Astrocyte of the spinal cord (primary cell): ENCODE data around the gene ZNRF1.

Experiments
- DNase-seq: peaks from one replicate; pipeline ENCODE4 v3.0.0; 2011; ENCODE audit warnings: low read depth, low spot score
- H3K4me3 ChIP-seq: 2 replicates; pipeline ENCODE4 v1.5.1; 2011; ENCODE audit warnings: low read depth, mild to moderate bottlenecking, low read length, moderate library complexity
- CTCF ChIP-seq: IDR thresholded peaks from 2 replicates; pipeline ENCODE4 v1.5.1; 2012; ENCODE audit warnings: low read depth, mild to moderate bottlenecking, low read length, inconsistent platforms
- in situ Hi-C: cut with HindIII; loops from 2 replicates; pipeline ENCODE4 v1.10.0; 2017; ENCODE audit warnings: low sequenced_read_pairs

ZNRF1 gene

GRCh38 chr16:75017670-75018525 is 19.1 kb downstream of the ZNRF1 start:
- no peak overlapping the region for H3K4me3 ChIP-seq
- in situ Hi-C loops = no loop called here
- no peak for TF ChIP-seq CTCF
- DNase-seq = no peak

GRCh38 chr16:75019007-75019406 is 20.2 kb downstream of the ZNRF1 start:
- no peak for DNase-seq
- in situ Hi-C loops = no loop called here
- no peak overlapping the region for H3K4me3 ChIP-seq
- TF ChIP-seq CTCF = no peak

- in situ Hi-C loops = no loop called here
- no peak for DNase-seq
- no peak for TF ChIP-seq CTCF
- H3K4me3 ChIP-seq = no peak overlapping the region
Measured at GRCh38 chr16:75019586-75019985, 20.8 kb downstream of the ZNRF1 start.

- no peak for DNase-seq
- no peak overlapping the region for H3K4me3 ChIP-seq
- TF ChIP-seq CTCF = no peak
- in situ Hi-C loops = no loop called here
Measured at GRCh38 chr16:75021410-75021809, 22.6 kb downstream of the ZNRF1 start.

- DNase-seq = no peak
- TF ChIP-seq CTCF = no peak
- in situ Hi-C loops = no loop called here
- no peak overlapping the region for H3K4me3 ChIP-seq
Measured at GRCh38 chr16:75022567-75022966, 23.7 kb downstream of the ZNRF1 start.

GRCh38 chr16:75023009-75023408 is 24.2 kb downstream of the ZNRF1 start:
- no peak overlapping the region for H3K4me3 ChIP-seq
- no peak for DNase-seq
- no peak for TF ChIP-seq CTCF
- in situ Hi-C loops = no loop called here
